GM19395 (cell line): ENCODE data around the gene NUFIP2.
"Not testable (repeated sequence)": the region's sequence is repeated elsewhere in the genome, so short reads cannot be mapped to it uniquely, and the experiment has no call there.

ENCODE experiments used
- ATAC-seq: cut with Tn5 transposase; IDR thresholded peaks from one replicate; pipeline ENCODE4 v1.9.1; 2021; ENCODE audit warnings: mild to moderate bottlenecking, moderate library complexity; ENCODE audit not compliant: unreplicated experiment

NUFIP2 gene, protein sequence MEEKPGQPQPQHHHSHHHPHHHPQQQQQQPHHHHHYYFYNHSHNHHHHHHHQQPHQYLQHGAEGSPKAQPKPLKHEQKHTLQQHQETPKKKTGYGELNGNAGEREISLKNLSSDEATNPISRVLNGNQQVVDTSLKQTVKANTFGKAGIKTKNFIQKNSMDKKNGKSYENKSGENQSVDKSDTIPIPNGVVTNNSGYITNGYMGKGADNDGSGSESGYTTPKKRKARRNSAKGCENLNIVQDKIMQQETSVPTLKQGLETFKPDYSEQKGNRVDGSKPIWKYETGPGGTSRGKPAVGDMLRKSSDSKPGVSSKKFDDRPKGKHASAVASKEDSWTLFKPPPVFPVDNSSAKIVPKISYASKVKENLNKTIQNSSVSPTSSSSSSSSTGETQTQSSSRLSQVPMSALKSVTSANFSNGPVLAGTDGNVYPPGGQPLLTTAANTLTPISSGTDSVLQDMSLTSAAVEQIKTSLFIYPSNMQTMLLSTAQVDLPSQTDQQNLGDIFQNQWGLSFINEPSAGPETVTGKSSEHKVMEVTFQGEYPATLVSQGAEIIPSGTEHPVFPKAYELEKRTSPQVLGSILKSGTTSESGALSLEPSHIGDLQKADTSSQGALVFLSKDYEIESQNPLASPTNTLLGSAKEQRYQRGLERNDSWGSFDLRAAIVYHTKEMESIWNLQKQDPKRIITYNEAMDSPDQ

GRCh38 chr17:29293890-29294579, at the start of gene NUFIP2:
TSS of gene NUFIP2 (minus strand) at chr17:29294148. CDS start at chr17:29294059, 89 bp downstream.
- ATAC-seq = peak; percentile 81

DNA sequence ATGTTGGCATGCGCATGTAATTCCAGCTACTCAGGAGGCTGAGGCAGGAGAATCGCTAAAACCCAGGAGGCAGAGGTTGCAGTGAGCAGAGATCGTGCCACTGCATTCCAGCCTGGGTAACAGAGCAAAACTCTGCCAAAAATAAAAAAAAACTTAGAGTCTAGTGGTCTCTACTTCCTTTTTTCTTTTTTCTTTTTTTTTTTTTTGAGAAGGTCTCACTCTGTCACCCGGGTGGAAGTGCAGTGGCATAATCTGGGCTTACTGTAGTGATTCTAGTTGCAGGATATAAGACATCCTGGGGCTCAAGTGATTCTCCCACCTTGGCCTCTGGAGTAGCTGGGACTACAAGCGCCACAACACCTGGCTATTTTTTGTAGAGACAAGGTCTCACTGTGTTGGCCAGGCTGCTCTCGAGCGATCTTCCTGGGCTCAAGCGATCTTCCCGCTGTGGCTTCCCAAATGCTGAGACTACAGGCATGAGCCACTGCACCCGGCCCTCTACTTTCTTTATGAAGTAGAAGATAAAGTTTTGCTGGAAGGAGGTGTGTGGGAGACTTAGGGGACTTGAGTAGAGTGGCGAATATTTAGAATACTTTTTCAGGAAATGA, 48.3 kb upstream of the NUFIP2 start:
- no peak for ATAC-seq

- no peak for ATAC-seq
These were observed 47.8 kb upstream of the NUFIP2 start for GRCh38 chr17:29341726-29342125.

- ATAC-seq = not testable (repeated sequence)
These were observed 45.1 kb upstream of the NUFIP2 start for GRCh38 chr17:29339016-29339415.

DNA sequence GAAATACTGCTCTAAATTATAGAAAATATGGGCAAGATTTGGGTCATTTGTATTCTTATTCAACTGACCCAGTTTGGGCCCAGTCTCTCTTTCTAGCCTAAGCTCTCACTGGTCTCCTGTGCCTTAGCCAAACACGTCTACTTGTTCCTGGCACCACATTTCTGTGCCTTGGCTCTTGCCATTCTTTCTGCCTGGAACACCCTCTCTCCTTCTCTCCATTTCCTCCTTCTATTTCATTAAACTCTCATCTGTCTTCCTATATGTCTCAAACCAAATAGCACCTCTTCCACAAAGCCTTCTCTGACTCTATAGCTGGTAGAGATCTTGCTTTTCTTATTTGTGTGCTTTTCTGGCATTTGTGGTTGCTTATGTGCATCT, 37.7 kb upstream of the NUFIP2 start:
- no peak for ATAC-seq

DNA sequence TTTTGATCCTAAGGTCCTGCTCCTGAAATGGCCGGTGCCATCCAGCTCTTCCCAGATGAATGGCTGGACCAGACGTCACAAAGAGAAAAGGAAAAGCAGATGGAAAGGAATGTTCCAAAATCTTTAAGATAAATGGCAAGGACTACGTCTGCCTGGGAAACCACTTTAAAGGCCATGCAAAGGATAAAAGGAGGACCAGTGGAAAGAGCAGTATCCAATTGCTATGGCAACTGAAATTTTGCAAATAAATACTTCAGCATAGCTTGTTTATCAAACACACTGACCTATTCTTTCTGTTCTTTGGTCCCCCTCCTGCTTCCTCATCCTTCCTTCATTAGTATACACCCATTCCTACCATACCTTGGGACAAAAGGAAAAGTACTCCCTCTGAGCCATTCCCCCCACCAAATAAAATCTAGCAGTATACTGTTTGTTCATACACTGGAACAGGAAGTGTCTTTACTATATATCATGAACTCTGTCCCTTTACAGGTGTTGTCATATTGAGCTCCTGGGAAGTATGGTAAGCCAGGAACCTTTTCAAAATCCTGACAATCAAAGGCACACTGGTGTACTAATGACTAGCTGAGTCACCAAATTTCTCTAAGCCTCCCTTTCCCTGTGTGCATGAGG, 37.2 kb upstream of the NUFIP2 start:
- no peak for ATAC-seq

GRCh38 chr17:29327412-29327811, 33.5 kb upstream of the NUFIP2 start:
- no peak for ATAC-seq

GRCh38 chr17:29326023-29326813, 32.3 kb upstream of the NUFIP2 start:
- ATAC-seq = no peak

- no peak for ATAC-seq
These were observed 28.4 kb upstream of the NUFIP2 start for GRCh38 chr17:29322363-29322762.

DNA sequence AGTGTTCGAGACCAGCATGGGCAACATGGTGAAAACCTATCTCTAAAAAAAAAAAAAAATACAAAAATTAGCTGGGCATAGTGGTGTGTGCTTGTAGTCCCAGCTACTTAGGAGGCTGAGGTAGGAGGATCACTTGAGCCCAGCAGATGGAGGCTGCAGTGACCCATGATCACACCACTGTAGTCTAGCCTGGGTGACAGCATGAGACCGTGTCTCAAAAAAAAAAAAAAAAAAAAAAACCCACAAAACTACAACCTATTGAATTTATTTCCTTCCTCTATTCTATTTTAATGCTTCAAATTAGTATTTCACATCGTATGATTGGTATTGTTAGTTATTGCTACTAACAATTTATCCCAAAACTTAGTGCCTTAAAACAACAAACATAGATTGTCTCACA, 9.4 kb upstream of the NUFIP2 start:
- no peak for ATAC-seq

DNA sequence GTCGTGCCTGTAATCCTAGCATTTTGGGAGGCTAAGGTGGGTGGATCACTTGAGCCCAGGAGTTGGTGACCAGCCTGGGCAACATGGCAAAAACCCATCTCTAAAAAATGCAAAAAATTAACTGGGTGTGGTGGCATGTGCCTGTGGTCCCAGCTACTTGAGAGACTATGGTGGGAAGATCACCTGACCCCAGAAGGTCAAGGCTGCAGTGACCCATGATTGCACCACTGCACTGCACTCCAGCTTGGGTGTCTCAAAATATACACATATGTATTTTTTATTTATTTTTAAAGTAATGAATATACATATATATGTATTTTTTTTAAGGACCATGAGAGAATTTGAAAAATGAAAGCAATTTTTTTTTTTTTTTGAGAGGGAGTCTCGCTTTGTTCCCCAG, 5.1 kb upstream of the NUFIP2 start:
- no peak for ATAC-seq

DNA sequence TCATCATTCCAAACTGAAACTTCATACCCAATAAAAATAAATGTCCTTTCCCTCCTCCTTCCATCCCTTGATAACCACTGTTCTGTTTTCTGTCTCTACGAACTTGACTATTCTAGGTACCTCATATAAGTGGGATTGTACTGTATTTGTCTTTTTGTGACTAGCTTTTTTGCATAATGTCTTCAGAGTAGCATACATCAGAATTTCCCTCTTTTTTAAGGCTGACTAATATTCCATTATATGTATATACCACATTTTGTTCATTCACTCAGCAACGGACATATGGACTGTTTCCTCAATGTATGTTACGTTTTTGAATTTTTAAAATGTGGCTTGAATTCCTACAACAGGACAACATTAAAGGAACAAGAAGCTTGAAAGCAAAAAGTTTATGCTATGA, 1.5 kb upstream of the NUFIP2 start:
- ATAC-seq = no peak

- no peak for ATAC-seq
These were observed 592 bp upstream of the NUFIP2 start for GRCh38 chr17:29294580-29294900.

GRCh38 chr17:29292992-29293889, 707 bp downstream of the NUFIP2 start:
- ATAC-seq = no peak

DNA sequence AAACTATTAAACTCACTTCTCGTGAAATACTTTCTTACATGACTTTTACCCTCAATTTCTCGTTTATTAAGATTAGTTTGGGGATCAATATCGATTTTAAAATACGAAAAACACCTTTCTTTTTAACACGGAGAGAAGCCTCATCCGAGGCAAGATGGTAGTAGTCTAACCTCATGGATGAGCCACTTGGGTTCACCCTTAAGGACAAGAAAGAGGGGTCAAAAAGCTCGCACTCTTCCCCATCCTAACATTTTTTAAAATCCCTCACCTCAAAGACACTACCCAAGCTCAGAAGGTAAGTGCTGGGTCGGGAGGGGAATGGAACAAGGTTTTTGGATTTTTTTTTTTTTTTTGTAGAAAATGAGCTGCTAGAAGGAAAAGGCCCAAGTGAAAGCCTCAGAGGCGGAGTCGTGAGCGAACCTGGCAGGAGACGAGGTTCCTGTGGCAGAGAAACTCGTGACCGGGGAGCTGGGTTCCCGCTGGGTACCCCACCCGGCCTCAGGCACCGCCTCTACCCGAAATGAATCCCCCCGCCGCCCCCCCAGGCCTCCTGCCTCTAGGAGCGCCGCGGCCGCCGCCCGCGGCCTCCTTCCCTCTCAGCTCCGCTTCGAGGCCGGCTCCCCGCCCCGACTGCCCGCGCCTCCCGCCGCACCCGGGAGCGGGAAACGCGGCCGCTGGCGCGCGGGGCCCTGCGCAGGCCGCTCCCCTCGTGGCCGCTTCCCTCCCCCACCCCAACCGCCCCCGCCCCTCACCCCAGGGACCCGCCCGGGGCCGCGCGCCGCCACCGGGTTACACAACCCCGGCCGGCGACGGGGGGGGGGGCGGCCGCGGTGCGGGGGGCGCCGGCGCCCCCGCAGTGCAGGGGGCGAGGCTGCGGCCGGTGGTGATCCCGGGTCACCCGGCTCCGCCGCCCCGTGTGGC, 1.6 kb downstream of the NUFIP2 start:
- no peak for ATAC-seq

DNA sequence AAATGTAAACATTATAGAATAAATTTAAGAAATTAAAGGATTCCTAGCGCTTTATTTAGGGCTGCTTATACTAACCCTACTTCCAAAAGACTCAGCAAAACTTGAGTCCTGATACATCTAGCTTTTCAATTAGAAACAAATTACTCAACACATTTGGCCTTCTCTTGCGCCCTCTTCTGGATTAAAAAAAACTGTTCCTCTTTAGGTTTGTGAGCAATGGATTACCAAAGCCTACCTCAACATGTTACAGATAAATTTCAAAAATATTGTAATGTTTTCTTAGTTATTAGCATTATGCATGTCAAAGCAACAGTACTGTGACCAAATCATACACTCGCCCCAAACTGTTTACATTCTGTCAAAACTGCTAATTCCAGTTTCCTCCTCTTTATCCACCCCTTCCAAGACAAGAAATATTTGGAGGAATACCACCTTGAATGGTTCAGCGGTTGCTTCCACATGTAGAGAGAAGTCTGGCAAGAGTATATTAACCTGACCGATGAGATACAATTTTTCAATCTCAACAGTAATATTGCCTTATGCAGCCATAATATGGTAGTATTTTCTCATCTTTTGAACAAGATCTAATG, 2.7 kb downstream of the NUFIP2 start:
- ATAC-seq = no peak

- no peak for ATAC-seq
These were observed 4.1 kb downstream of the NUFIP2 start for GRCh38 chr17:29289852-29290251.

DNA sequence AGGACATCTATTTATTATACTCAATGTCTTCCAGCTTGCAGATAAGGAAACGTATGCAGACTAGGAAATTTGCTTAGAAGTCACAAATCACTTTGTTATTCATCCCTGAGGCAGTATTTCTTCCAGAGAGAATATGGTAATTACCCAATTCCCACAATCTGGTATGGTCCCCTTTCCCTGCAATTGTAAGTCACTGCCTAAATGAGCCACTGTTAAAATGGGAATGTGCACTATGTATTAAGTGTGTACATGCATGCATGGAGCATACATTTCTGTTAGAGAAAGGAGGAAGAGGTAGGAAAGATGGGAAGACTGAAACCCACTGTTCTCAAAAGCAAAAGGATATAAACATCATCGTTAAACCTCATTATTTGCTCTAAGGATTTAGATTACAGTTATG, 10.0 kb downstream of the NUFIP2 start:
- ATAC-seq = no peak
